Psoas muscle (tissue), 8 donors: Measurements from ENCODE around the gene RASA3. TPM values are rescaled to one million over a fixed set of nuclear protein-coding genes. Genes with fewer than 3 reads are reported as not detected.

Experiments used
- ATAC-seq, 4 donors: fragments of 200-7000 bp; cut with Tn5 transposase; one replicate each; pipeline ENCODE4 v1.9.1; 2020; ENCODE audit warnings: moderate library complexity in 3 of 4, mild to moderate bottlenecking in 2 of 4
- DNase-seq, 2 donors: peaks; one replicate each; pipeline ENCODE4 v3.0.0-alpha.2; 2020
- H3K27ac ChIP-seq: fragments of 200-600 bp; one replicate; pipeline ENCODE4 v1.8.0; 2022
- H3K27me3 ChIP-seq, 3 donors: fragments of 200-600 bp in 1 of 3; one replicate each; pipeline versions ENCODE4 v1.6.1 to v1.8.0; 2013 to 2022; ENCODE audit warnings: low read length in 2 of 3, mild to moderate bottlenecking in 2 of 3, moderate library complexity in 1 of 3; ENCODE audit not compliant: insufficient read depth in 3 of 3
- H3K36me3 ChIP-seq, 2 donors: fragments of 200-600 bp in 1 of 2; one replicate each; pipeline versions ENCODE4 v1.6.1 to v1.8.0; 2013 to 2022; ENCODE audit warnings: low read depth in 1 of 2, mild to moderate bottlenecking in 1 of 2, moderate library complexity in 1 of 2; ENCODE audit not compliant: insufficient read depth in 1 of 2
- H3K4me1 ChIP-seq: fragments of 200-600 bp; one replicate; pipeline ENCODE4 v1.8.0; 2022
- H3K4me3 ChIP-seq: fragments of 200-600 bp; one replicate; pipeline ENCODE4 v1.8.0; 2022; ENCODE audit warnings: mild to moderate bottlenecking
- H3K9me3 ChIP-seq: fragments of 200-600 bp; one replicate; pipeline ENCODE4 v1.8.0; 2022
- WGBS, 3 donors: extraction: QIAGEN DNeasy Blood & Tissue Kit; methylation state at CpG; one replicate each; pipeline versions ENCODE4 v1.1.6 to v1.1.7; 2013; 5-methylcytosine and 5-hydroxymethylcytosine counted together
- intact Hi-C, 2 donors: fragments of 100-400 bp; cut with DNase I; formaldehyde crosslinking; loops; one replicate each; pipeline versions ENCODE4 v1.11.0 to v1.14.2; 2022
- polyA plus RNA-seq, 3 donors: library from polyadenylated mRNA; stranded (reverse); fragments of 200-250 nt; gene quantifications; one replicate each; pipeline ENCODE4 v1.2.3, GENCODE V29; 2013
- total RNA-seq, 4 donors: library from RNA; stranded (reverse); fragmentation: NEBNext Ultra II Directional in 2 of 4; extraction: Animal tissue kit (Norgen Biotek cat#: 25700) in 2 of 4; gene quantifications; one replicate each; pipeline versions ENCODE4 v1.2.1 to v1.2.4, GENCODE V29; 2021 to 2023
- TF ChIP-seq, protein P1 (sequence below): fragments of 200-600 bp; IDR thresholded peaks from one replicate; pipeline ENCODE4 v1.8.0; 2022; ENCODE audit warnings: antibody characterized with exemption
- donor health status: healthy with polysubstance abuse.
- donor health status: DM: no; HTN: no; CAD: no; lungs with moderate emphysema.
- donor health status: Bipolar disorder and iron deficiency.
- donor health status: healthy.
- donor health status: DM: yes; HTN: yes; CAD: no.
- donor health status: DM: no; HTN: no; CAD: no.
- donor health status: DM: no; HTN: no; CAD: no.
- donor health status: DM: yes; HTN: yes; CAD: no.

Gene RASA3
- total and polyA plus RNA-seq, 7 donors, result 4.8 to 24.4 (median 13.1) TPM

GRCh38 chr13:114004420-114005205, 127.8 kb downstream of the RASA3 start:
- Histone ChIP-seq H3K36me3 (peaks cover 0 to 29% of the 10 kb centered on the region in 2 donors), H3K27ac (no peak overlapping the region), H3K9me3 (no peaks in the 10 kb centered on the region), H3K4me3 (no peak overlapping the region), H3K27me3 (no peaks in the 10 kb centered on the region), H3K4me1 (no peaks in the 10 kb centered on the region)
- intact Hi-C loops, result no loop called here
- peak; percentile 30 to 52 for DNase-seq
- WGBS, 3 donors, result 87 to 89% (median 88%) methylated on average over 41 of the region's 41 CpGs
- TF ChIP-seq, protein P1, sequence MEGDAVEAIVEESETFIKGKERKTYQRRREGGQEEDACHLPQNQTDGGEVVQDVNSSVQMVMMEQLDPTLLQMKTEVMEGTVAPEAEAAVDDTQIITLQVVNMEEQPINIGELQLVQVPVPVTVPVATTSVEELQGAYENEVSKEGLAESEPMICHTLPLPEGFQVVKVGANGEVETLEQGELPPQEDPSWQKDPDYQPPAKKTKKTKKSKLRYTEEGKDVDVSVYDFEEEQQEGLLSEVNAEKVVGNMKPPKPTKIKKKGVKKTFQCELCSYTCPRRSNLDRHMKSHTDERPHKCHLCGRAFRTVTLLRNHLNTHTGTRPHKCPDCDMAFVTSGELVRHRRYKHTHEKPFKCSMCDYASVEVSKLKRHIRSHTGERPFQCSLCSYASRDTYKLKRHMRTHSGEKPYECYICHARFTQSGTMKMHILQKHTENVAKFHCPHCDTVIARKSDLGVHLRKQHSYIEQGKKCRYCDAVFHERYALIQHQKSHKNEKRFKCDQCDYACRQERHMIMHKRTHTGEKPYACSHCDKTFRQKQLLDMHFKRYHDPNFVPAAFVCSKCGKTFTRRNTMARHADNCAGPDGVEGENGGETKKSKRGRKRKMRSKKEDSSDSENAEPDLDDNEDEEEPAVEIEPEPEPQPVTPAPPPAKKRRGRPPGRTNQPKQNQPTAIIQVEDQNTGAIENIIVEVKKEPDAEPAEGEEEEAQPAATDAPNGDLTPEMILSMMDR, result no peak
- ATAC-seq, result peak in 2 of 4 donors; percentile 9 to 15

GRCh38 chr13:114002771-114003321, 129.6 kb downstream of the RASA3 start:
- peak; percentile 10 to 44 for DNase-seq
- intact Hi-C loops, result no loop called here
- H3K4me3 ChIP-seq, result no peak overlapping the region
- no peaks in the 10 kb centered on the region for H3K27me3 ChIP-seq
- no peaks in the 10 kb centered on the region for H3K4me1 ChIP-seq
- no peaks in the 10 kb centered on the region for H3K9me3 ChIP-seq
- no peak for ATAC-seq
- TF ChIP-seq, protein P1, result no peak
- 88 to 92% (median 91%) methylated on average over 24 of the region's 24 CpGs for WGBS, 3 donors
- no peak overlapping the region for H3K27ac ChIP-seq
- peaks cover 0 to 25% of the 10 kb centered on the region in 2 donors for H3K36me3 ChIP-seq

GRCh38 chr13:114002009-114002544, 130.3 kb downstream of the RASA3 start:
- no peak for ATAC-seq
- H3K36me3 ChIP-seq, result peaks cover 0 to 25% of the 10 kb centered on the region in 2 donors
- H3K4me3 ChIP-seq, result no peak overlapping the region
- H3K9me3 ChIP-seq, result no peaks in the 10 kb centered on the region
- DNase-seq, result peak; percentile 24 to 38
- no peaks in the 10 kb centered on the region for H3K4me1 ChIP-seq
- WGBS, 3 donors, result 87 to 91% (median 90%) methylated on average over 26 to 27 of the region's 27 CpGs
- intact Hi-C loops, result no loop called here
- H3K27me3 ChIP-seq, result no peaks in the 10 kb centered on the region
- TF ChIP-seq, protein P1, result no peak
- H3K27ac ChIP-seq, result no peak overlapping the region

GRCh38 chr13:114001331-114002008, 131.0 kb downstream of the RASA3 start:
- peak; percentile 17 to 46 for DNase-seq
- ATAC-seq, result no peak
- Histone ChIP-seq H3K4me1 (no peaks in the 10 kb centered on the region), H3K4me3 (no peak overlapping the region), H3K36me3 (peaks cover 0 to 31% of the 10 kb centered on the region in 2 donors), H3K27me3 (no peaks in the 10 kb centered on the region), H3K9me3 (no peaks in the 10 kb centered on the region), H3K27ac (no peak overlapping the region)
- intact Hi-C loops, result no loop called here
- WGBS, 3 donors, result 94 to 95% (median 94%) methylated on average over 45 to 46 of the region's 46 CpGs
- TF ChIP-seq, protein P1, result no peak
